KBM-7 (cell line): ENCODE results near the gene MTCL3.
A peak's percentile ranks its signal among the peaks of the same experiment; 100 is the strongest.

ENCODE experiments used
- DNase-seq: peaks from one replicate; pipeline ENCODE4 v3.0.0-alpha.2; 2015
- in situ Hi-C: fragments of 300-500 bp; cut with MboI; formaldehyde crosslinking; loops from 2 replicates; pipeline ENCODE4 v1.14.3; 2020; ENCODE audit warnings: low sequenced_read_pairs, low pct_unique_long_range_greater_than_20kb, mixed read lengths

MTCL3 gene

DNA sequence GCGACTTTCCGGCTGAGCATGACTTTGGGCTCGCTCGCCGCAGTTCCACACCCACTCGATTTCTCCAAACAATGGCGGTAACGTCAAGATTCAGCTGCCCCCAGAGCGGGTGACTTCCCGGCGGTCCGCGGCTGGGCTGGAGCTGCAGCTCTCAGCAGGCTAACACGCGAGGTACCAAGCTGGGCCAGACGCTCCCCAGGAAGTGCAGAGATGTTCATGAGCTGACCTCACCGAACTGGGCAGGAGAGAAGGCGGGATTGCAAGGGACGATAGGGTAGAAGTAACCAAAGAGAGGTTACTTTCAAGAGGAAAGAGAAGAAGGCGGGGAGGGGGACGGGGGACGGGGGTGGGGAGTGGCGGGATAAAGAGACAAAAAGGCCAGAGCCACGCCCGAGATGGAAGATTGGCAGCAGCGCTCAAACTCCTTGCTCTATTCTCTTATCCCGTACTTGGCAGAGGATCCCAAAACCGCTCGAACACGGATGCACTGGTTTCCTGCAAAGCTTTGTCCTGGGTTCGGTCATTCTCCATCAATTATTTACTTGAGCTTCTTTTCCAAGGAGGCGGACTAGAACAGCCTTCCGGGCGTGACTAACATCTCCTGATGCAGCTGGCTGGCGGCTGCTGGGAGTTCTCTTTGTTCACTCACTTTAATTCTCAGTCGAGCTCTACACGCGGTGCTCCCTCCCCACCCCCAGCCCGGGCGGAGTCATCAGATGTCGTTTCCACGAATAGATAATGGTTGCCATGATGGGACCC, at the start of gene MTCL3:
Gene MTCL3 (minus strand): TSS at position 626 of the 759 bp plus-strand sequence.
- no peak for DNase-seq

DNA sequence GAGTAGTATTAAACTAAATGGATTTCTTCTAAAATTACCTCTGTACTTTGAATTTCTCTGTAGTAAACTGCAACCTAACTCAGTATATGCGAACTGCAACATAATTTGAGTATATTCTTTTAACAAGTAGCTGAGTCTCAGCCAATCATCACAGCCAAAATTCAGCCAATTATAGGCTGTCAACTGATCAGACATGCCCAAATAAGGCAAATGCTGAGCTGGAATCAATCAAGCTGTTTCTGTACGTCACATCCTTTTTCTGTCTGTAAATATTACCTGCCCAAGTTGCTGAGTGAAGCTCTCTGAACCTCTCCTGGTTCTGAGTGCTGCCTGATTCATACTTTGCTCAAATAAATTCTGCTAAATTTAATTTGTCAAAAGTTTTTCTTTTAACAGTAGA, 48.3 kb upstream of the MTCL3 start:
- DNase-seq, result no peak
- in situ Hi-C loops, result no loop called here

More for the DNA sequence above, at the start of gene MTCL3:
- in situ Hi-C loops, result no loop called here

- in situ Hi-C loops, result no loop called here
- DNase-seq, result no peak
Observed at GRCh38 chr6:127566651-127567050, 47.5 kb upstream of the MTCL3 start.

GRCh38 chr6:127566119-127566518, 47.0 kb upstream of the MTCL3 start:
- no peak for DNase-seq

DNA sequence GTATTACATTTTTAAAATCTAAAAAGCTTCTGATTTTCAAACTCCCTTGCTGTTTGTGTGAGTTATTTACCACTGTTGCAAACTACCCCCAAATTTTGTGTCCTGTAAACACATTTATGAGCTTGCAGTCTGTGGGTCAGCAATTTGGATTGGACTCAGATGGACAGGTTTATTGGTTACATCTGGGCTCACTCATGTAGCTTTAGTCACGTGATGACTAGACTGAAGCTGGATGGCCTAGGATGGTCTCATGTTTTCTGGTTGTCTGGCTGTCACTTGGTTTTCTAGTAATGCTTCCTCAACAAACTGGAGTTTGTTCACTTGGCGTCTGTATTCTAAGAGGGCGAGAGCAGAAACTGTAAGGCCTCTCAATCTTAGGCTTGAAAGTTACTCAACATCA, 45.6 kb upstream of the MTCL3 start:
- in situ Hi-C loops, result no loop called here
- DNase-seq, result no peak

More at GRCh38 chr6:127566119-127566518, 47.0 kb upstream of the MTCL3 start:
- in situ Hi-C loops, result no loop called here

- no peak for DNase-seq
- in situ Hi-C loops, result no loop called here
Observed at GRCh38 chr6:127561660-127562059, 42.5 kb upstream of the MTCL3 start.

DNA sequence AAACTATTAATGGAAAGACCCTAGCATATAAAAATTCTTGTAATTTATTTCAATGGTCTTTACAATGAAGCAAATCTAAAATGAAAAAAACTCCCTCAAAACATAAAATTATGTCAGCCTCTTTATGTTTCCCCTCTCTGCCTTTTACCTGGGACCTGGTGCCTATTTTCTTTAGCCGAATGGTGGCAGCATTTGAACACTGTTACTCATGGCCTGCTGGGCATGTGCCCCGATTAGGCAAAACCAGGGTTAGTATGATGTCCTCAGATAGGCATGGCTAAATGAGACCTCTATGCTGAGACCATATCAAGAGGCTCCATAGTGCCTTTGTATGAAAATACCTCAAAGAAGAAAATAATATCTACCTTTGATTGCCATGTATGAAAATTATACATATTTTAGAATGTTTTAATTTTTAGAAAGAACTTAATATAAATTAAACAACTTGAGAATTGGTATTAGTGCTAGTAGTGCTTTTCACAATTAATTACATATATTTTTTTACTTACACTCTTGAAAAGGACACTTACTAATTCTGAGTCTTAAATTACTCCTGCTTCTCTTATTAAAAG, 35.4 kb upstream of the MTCL3 start:
- in situ Hi-C loops, result no loop called here
- DNase-seq, result no peak

- in situ Hi-C loops, result no loop called here
- no peak for DNase-seq
Observed at GRCh38 chr6:127550403-127550802, 31.3 kb upstream of the MTCL3 start.

GRCh38 chr6:127547904-127548649, 28.9 kb upstream of the MTCL3 start:
- DNase-seq, result peak; percentile 18
- in situ Hi-C loops, result no loop called here

GRCh38 chr6:127547215-127547614, 28.1 kb upstream of the MTCL3 start:
- in situ Hi-C loops, result no loop called here
- no peak for DNase-seq

GRCh38 chr6:127539272-127539671, 20.1 kb upstream of the MTCL3 start:
- DNase-seq, result no peak
- in situ Hi-C loops, result no loop called here

DNA sequence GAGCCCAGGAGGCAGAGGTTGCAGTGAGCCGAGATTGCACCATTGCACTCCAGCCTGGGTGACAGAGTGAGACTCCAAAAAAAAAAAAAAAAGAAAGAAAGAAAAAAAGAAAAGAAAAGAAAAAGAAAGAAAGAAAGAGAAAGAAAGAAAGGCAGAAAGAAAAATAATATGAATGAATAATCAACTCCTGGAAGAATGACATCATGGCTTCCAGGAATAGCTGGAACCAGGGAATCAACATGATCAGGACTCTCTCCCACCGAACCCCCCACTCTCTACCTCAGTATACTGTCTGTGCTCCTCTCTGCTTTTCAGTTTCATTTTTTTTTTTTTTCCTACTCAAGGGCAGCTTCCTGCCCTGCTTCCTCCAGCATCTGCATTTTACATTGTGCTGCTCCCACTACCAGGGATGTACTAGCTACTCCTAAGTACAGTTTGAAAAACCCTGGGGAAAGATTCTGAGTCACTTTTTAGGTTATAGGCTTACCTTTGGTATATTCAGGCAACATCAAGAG, 19.7 kb upstream of the MTCL3 start:
- in situ Hi-C loops, result no loop called here
- DNase-seq, result no peak

DNA sequence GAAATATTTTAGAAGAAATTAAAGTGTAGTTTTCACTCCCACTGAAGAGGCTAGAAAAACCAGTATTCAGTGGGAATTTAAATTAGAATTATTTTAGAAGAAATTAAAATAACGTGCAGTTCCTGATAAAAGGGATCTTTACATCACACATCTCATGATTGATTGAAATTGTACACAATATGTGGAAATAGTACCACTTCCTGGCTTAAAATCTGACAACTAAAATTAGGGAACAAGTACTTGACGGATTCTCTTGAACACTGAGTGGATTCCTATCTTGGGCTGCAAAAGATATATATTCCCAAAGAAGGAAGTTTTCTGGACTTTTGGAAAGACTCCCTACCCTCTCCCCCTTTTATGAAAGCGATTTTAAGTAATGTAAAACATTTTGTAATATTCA, 14.6 kb upstream of the MTCL3 start:
- in situ Hi-C loops, result no loop called here
- no peak for DNase-seq

DNA sequence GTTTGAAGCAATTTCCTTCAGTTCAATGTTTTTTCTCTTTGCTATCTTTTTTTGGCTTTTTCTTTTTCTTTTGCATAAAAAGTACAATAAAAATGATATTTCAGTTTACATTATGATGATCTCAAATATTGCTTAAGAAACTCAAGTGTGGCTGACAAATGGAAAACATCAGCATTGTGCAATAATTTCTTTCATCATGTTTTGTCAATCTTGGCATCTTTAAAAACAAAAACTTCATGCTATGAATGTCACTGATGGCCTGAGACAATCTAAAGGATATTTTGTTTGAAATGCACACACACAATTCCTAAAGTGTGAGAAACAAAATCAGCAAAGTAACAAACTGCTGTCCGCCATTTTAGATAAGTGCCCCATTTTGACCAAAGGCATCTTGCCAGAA, 13.9 kb upstream of the MTCL3 start:
- DNase-seq, result no peak
- in situ Hi-C loops, result no loop called here

DNA sequence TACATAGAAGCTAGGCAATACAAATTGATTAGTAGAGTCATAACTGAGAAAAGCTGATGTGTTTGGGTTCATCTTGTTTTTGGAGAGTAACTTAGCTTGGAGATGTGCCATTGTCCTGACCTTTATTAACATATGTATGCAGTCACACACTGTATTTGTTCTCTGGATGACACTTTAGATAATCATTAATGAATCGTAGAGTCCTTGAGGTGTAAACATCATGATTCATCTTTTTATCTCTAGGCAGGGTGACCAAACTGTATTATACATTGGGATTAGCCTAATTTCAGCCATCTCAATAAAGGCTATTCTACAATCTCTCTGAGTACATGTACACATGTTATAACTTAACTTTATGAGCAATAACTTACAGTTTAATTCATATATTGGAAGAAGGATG, 3.6 kb upstream of the MTCL3 start:
- in situ Hi-C loops, result no loop called here
- no peak for DNase-seq

- in situ Hi-C loops, result no loop called here
- DNase-seq, result no peak
Observed at GRCh38 chr6:127520066-127520465, 931 bp upstream of the MTCL3 start.

DNA sequence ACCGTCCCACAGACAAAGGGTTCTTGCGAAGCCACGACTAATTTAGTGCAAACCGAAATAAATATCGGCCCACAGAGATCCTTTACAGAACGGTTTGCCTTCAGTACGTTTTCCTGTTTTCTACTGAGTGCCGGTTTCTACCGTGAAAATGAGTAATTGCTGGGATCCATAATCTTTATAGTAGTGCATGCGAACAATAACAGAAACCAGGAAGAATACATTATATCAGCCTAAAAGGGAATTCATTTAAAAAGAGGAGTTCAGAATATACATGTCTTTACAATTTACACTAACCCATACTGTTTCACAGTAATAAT, 292 bp upstream of the MTCL3 start:
- no peak for DNase-seq
- in situ Hi-C loops, result no loop called here

- no peak for DNase-seq
- in situ Hi-C loops, result no loop called here
Observed at GRCh38 chr6:127518191-127518709, 885 bp downstream of the MTCL3 start.

GRCh38 chr6:127517693-127518092, 1.4 kb downstream of the MTCL3 start:
- DNase-seq, result no peak
- in situ Hi-C loops, result no loop called here

DNA sequence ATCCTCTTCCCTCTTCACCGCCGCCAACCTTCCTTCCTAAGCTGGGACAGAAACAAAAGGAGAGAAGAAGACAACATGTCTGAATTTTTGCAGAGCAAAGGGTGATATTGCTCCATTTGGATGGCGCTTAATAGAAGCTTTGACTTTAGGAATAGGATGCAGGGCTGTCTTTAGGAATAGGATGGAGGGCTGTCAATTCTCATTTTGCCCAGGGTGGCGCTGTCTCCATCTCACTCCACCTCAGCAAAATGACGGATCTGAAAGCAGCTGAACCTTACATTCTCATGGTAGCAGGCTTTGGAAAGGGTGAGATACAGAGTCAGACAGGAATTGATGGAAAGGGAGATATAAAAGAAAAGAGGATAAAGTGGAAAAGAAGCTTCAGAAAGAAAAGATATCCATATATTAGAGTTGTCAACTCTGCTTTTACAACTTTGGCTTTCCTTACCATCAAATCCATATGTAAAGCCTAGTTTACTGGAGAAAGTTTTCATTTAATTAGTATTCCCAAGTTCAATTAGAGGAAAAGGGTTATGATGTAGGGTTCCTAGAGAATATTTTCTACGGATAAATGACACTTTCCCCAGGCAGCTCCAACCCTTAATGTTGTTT, 2.4 kb downstream of the MTCL3 start:
- DNase-seq, result peak; percentile 60
- in situ Hi-C loops, result no loop called here
